GM12872 (cell line): ENCODE measurements around the gene PMPCA.

Experiments used
- TF ChIP-seq, protein P1 (sequence below): IDR thresholded peaks from 3 replicates; pipeline ENCODE4 v1.5.1; 2011; ENCODE audit warnings: low read depth, mild to moderate bottlenecking, low read length, moderate library complexity; ENCODE audit not compliant: insufficient read depth

PMPCA gene

GRCh38 chr9:136391737-136392537, 18.5 kb upstream of the PMPCA start:
- TF ChIP-seq, protein P1, sequence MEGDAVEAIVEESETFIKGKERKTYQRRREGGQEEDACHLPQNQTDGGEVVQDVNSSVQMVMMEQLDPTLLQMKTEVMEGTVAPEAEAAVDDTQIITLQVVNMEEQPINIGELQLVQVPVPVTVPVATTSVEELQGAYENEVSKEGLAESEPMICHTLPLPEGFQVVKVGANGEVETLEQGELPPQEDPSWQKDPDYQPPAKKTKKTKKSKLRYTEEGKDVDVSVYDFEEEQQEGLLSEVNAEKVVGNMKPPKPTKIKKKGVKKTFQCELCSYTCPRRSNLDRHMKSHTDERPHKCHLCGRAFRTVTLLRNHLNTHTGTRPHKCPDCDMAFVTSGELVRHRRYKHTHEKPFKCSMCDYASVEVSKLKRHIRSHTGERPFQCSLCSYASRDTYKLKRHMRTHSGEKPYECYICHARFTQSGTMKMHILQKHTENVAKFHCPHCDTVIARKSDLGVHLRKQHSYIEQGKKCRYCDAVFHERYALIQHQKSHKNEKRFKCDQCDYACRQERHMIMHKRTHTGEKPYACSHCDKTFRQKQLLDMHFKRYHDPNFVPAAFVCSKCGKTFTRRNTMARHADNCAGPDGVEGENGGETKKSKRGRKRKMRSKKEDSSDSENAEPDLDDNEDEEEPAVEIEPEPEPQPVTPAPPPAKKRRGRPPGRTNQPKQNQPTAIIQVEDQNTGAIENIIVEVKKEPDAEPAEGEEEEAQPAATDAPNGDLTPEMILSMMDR = no peak

GRCh38 chr9:136392538-136393449, 17.7 kb upstream of the PMPCA start:
- TF ChIP-seq, protein P1 = no peak

GRCh38 chr9:136393531-136393930, 16.9 kb upstream of the PMPCA start:
- TF ChIP-seq, protein P1 = no peak

- TF ChIP-seq, protein P1 = no peak
These were observed 16.0 kb upstream of the PMPCA start for GRCh38 chr9:136394312-136395019.

DNA sequence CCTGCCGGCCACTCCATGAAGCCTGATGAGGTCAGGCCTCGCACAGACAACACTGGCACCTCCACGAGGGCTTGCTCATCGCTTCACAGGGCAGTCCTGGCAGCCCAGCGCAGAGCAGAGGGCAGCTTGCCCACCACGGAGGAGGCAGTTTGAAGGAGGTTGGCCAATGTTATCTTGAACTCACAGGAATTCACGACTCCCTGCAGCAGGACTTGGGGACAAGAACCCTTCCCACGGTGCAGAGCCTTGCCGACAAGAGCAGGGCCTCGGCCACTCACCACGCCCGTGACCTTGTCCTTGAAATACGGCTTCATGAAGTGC, 15.5 kb upstream of the PMPCA start:
- TF ChIP-seq, protein P1 = no peak

GRCh38 chr9:136395345-136396218, 14.9 kb upstream of the PMPCA start:
- TF ChIP-seq, protein P1 = no peak
